A549 (cell line): ENCODE data around the gene OR5D16.

Experiments used
- ATOH8 ChIP-seq: fragments of 250-450 bp; sonication (Bioruptor Pico); IDR thresholded peaks from 2 replicates; pipeline ENCODE4 v1.5.0; 2020; ENCODE audit warnings: low read depth, mild to moderate bottlenecking, moderate library complexity
- BHLHE40 ChIP-seq: IDR thresholded peaks from 2 replicates; pipeline ENCODE4 v1.6.1; 2012; ENCODE audit warnings: low read depth, low read length, inconsistent platforms
- CTCF ChIP-seq: fragments of >200 bp; sonication (Bioruptor Twin); formaldehyde crosslinking; IDR thresholded peaks from 3 replicates; pipeline ENCODE4 v1.5.1; 2016
- ELK1 ChIP-seq: fragments of 150-350 bp; IDR thresholded peaks from 2 replicates; pipeline ENCODE4 v1.6.1; 2014; ENCODE audit warnings: low read depth, mild to moderate bottlenecking, low read length
- ESRRA ChIP-seq: fragments of 150-350 bp; IDR thresholded peaks from 2 replicates; pipeline ENCODE4 v1.6.1; 2014; ENCODE audit warnings: mild to moderate bottlenecking, low read length, borderline replicate concordance
- HMGXB4 ChIP-seq: fragments of 250-450 bp; sonication (Bioruptor Pico); IDR thresholded peaks from 2 replicates; pipeline ENCODE4 v1.5.0; 2021; ENCODE audit warnings: mild to moderate bottlenecking, moderate library complexity, borderline replicate concordance
- KDM5A ChIP-seq: fragments of 200-600 bp; sonication (generic); IDR thresholded peaks from 2 replicates; pipeline ENCODE4 v1.6.1; 2016; ENCODE audit warnings: antibody characterized with exemption, mild to moderate bottlenecking
- MAX ChIP-seq: IDR thresholded peaks from 2 replicates; pipeline ENCODE4 v1.6.1; 2012
- MAZ ChIP-seq: fragments of 150-350 bp; IDR thresholded peaks from 2 replicates; pipeline ENCODE4 v1.6.1; 2014; ENCODE audit warnings: antibody characterized with exemption, low read depth, low read length, borderline replicate concordance
- PHF8 ChIP-seq: fragments of 200-600 bp; sonication (generic); IDR thresholded peaks from 2 replicates; pipeline ENCODE4 v1.6.1; 2016; ENCODE audit warnings: low read depth, mild to moderate bottlenecking, antibody characterized with exemption, moderate library complexity, borderline replicate concordance
- POLR2A ChIP-seq: IDR thresholded peaks from 2 replicates; pipeline ENCODE4 v1.6.1; 2012; ENCODE audit warnings: mild to moderate bottlenecking, low read length
- POLR2AphosphoS2 ChIP-seq: conservative IDR thresholded peaks from 2 replicates; pipeline ENCODE4 v1.6.1; 2012; ENCODE audit warnings: low read length, improper control_type of control experiment, inconsistent platforms
- RAD21 ChIP-seq, 2 experiments: fragments of >200 bp in 1 of 2; sonication (Bioruptor Twin) in 1 of 2; formaldehyde crosslinking in 1 of 2; IDR thresholded peaks in 1 of 2; conservative IDR thresholded peaks in 1 of 2; 2 replicates in 1 of 2; 3 replicates in 1 of 2; pipeline ENCODE4 v1.6.1; 2012 to 2018; ENCODE audit warnings: inconsistent platforms in 1 of 2
- REST ChIP-seq: fragments of 200-600 bp; sonication (generic); IDR thresholded peaks from 2 replicates; pipeline ENCODE4 v1.6.1; 2016; ENCODE audit warnings: antibody characterized with exemption, mild to moderate bottlenecking, moderate library complexity

GRCh38 chr11:55811067-55811466, 27.5 kb upstream of the OR5D16 start, which contains the start of gene OR5L1:
- TF ChIP-seq CTCF (no peak), KDM5A (no peak), ESRRA (no peak), BHLHE40 (no peak), RAD21 (conservative IDR thresholded peaks at IDR 0.05 in 1 of 2, IDR thresholded peaks at IDR 0.05 in 1 of 2) (no peak), REST (no peak), POLR2A (no peak), ELK1 (no peak), POLR2AphosphoS2 (no peak), MAX (no peak), PHF8 (no peak), ATOH8 (CRISPR knock-in tag) (no peak), HMGXB4 (no peak), MAZ (no peak)
